GDM1 (cell line): ENCODE data around the gene FMNL2.

ENCODE experiments used
- DNase-seq: peaks from one replicate; lab custom pipeline; 2025; lab: John Stamatoyannopoulos, UW

The FMNL2 gene

DNA sequence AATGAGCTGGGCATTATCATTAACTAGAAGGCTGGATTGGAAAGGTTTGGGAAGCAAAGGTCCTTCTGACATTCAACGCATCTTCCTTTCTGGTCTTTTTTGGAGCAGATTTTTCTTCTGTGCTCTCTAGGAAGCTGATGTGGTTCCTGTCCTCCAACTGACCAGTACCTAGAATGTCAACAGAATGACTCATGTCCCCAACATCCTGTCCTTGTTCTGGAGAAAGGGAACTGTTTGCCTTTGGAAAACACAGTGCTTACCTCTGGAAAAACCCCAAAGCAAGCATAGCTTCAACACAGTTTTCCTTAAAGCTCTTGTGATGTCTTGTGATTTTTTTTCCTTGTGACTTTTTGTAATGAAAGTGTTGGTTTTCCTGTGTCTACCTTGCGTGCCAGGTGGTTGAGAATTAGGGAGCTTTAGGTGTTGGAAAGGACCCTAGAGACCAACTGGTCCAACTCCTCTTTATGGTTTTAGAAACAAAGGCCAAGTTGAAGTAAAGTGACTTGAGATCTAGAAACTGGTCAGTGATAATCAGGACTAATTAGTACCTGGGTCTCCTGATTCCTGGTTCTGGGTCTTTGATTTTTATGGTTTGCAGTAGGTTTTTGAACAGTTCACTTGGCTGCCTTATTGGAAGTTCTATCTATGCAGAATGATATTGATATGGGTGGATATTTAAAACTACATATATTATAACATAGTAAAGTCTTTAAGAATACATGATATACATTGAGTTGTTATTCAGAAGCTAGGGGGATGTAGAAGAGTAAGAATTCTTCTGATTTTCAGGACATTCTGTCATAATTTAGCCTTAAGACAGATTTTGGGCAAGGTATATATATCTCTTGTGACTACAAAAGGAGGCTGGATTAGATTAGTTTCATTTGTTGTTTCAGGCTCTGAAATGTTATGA lies 70.5 kb downstream of the FMNL2 start:
- DNase-seq, result no peak

DNA sequence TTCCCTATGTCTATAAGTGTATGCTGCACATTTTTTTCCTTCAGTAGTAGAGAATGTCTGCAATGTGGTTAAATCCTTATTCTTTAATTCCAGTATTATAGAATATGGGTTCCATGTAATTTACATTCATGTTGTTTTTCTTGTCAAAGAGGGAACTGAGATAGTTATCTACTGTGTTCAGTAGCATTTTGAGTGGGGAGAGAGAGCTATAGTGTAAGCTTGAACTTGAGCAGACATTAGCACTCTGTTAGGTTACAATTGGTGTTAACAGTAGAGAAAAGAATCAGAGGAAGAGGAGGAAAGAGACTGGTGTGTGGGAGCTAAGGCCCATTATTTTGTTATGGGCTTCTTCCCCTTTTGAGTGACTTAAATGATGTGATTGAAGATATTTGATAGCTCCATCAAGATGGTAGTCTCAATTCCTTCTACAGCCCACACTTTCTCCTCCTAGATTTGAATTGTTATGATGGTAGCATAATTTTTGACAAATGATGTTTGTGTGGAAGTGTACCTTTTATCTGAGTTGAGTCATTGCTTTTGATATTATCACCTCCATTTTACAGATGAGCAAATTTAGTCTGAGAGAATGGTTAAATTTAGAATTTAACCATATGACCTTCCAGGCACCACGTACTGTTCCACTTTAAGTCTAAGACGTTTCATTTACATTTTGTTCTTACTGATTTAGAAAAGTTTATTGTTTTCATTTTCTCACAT lies 71.3 kb downstream of the FMNL2 start:
- DNase-seq, result no peak

DNA sequence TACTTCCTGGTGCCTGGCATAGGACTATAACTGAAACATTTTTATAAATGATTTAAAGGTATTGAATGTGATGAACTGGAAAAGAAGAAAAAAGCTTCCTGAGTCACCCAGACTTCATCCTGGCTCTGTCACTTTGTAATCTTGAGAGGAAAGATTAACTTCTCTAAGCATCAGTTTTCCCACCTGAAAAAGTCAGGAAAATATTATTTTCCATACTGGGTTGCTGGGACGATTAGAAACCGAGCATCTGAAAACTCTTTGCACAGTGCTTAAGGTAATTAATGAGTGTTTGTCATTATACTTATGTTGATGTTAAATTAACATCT lies 71.8 kb downstream of the FMNL2 start:
- no peak for DNase-seq

DNA sequence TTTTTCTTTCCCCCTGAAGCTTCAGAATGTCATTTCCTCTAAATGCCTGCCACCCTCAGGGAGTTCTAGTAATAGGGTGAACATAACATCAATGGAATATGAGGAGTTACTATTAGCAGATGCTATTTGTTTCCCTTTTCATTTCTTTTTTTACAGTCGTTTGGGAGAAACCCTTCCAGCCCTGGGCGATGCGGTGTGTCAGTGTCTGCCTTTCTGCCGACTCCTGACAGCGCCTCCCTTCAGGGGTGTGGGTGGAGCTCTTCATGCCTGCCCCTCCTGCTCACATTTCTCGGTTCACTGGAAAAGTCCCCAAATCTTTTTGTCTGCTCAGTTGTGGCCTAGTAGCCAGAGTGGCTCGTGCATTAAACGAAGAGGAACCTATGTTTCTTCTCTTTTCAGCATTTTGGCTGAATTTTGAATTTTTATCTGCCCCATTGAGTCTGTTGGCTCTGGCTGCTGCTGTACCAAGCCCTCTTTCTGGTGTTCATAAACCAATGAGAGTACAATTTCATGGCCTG lies 72.3 kb downstream of the FMNL2 start:
- DNase-seq, result no peak

DNA sequence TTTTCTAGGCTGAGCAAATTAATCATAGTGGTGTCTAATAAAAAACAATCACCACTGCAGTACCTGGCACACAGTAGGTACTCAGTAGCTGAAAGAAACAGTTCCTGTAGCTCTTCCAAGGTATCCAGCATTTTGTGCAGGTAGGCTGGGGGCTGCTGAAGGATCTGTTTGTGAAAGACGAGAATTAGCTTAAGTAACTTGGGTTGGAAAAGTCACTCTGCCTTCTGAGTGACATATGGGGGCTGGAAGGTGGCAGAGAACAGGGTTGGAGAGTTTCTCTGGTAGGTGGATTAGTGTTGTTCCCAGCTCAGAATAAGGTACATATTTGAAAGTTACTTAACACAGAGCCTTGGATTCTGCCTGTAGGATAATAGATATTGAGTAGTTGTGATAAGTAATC lies 72.8 kb downstream of the FMNL2 start:
- DNase-seq, result no peak

DNA sequence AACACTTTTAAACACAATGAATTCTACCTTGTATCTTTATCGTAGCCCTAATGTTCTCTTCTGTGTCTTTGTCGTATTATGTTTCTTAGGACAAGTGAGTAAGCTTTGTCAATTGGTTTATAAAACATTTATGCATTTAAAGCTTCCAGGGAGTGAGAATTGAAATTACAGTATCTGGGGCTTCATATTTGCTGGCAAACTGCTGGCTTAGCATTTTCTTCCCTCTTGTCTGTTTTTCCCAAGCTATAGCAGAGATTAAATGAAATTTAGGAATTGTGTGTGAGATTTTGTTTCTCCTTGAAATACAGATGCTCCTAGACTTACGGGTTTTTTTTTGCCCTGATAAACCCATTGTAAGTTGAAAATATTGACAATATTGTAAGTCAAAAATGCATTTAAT lies 73.3 kb downstream of the FMNL2 start:
- DNase-seq, result no peak

DNA sequence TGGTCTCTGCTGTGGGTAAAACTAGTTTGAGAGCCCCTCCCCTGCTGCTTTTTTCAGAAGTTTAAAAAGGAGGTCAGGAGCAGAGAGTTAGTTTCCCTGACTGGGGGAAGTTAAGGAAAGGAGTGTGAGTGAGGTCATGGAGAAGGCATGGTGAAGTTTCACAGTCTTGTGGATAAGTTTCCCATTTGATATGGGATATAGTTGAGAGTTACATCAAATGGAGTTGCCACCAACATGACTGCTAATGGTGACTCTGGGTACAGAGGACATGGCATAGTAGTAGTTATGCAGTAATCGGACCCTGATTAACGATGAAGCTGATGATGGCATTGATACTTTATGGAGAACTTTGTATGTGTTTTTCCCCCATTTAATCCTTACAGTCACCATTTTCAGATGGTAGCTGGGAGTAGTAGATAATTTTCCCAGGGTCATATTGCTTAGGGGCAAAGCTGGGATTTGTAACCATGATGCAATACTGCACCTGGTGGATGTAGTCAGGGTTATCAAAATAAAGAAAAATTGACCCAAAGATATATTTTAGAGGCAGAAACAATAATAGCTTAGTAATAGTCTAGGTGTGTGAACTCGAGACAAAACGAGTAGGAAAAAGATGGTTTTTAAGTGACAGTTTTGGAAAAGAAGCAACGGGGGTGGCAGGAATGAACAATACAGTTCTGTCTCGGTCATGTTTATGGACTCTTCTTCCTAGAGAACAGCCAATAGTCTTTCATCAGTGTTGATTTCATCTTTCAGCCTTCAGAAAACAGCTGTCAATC lies 74.6 kb downstream of the FMNL2 start:
- no peak for DNase-seq

DNA sequence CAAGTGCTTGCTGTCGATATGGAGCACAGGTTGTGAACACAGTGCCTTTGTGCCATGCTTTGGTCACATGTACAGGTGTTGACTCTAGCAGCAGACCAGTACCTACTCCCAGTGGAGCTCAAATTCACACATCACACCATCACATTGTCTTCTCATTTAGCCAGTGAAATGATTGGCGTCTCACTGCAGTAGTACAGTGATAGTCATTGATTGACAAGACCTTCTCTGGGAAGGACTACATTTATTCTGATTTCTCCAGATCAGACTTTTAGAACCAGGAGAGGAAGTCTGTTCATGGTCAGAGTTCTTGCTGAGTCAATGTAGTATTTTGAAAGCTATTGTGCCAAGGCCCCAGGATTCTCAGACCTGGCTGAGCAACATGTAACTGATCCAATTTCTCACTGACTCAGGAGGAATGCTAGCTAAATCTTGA lies 75.2 kb downstream of the FMNL2 start:
- no peak for DNase-seq

DNA sequence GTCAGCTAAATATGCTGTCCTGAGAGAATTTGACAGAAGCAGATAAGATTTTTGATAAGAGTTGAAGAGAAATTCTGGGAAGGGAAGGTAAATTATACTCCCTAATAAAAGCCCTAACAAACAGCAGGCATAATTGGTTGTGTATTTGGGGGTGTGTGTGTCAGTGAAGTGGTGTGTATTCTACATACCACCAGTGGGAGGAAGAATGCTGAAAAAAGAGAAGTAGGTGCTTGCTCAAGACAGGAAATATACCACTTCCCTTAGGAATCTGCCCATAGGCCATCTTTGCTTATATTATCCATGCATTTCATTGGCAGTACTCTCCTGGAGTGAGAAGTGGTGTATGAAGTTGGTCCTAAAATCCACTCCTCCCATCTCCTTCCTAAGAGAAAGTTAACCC lies 76.2 kb downstream of the FMNL2 start:
- peak; percentile 35 for DNase-seq

DNA sequence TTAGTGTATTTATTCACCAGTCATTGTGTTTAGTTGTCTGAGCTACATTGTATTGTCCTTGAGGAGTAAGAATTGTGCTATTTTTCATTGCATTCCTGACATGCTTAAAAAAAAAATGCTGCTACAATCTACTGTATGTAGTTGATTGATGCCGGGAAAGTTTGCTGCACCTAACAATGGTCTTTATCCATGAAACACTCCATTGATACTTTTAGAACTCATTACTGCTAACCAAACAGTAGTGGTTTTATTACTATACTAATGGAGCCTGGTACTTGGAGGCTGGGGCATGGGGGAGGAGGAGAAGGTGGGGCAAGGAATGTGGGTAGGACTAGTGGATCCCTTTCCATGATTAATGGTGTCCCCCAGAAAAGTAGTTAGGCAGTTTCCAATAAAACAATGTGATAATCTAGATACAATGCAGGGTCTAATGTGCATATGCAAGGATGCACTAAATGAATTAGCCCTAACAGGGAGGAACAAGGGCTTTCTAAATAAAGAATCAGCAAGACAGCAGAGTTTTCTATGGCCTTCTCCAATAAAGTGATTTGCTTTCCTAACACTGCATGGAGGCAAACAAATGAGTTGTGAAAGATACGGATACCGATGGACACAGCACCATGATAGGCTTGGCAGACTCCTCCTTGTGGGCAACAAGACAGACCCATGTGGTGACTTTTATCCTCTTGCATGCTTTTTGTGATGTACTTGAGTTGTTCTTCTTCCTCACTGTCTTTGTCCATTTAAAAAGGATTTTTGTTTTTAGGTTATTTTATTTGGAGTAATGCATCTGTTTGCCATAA lies 78.5 kb downstream of the FMNL2 start:
- DNase-seq, result no peak

DNA sequence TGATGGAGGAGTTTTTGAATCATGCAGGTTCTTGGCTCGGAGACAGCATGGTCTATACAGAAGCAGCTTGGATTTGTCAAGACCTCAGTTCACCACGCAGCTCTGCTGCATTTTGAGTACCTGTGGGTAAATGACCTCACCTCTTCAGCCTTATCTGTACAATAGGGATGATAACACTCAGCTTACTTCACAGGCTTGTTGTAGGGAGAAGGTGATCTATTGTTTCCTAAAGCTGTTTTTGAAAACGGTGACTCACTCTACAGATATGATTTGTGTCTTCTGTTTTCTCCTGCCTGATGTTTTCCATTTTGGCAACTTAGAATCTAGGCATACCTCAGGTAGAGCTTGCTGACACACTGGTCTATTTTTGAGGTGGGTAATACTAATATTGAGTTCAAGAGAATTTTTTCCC lies 80.3 kb downstream of the FMNL2 start:
- no peak for DNase-seq

DNA sequence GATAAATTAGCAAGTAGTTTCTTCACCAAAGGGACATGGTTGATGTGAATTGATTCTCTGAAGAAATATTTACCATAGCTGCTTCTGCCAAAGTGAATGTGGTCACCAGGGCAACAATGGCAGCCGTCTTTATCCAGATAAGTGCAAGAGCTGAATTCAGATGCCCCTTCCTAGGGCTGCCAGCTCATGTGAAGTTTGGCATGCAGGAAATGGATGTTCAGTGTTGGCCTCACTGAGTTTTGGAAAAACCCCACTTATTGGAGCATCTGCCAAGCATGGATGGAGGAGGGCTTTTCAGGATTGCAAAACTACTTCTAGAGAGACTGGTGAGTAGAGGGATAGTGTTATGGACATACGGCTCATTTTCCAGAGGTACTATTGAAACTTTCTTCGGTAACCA lies 80.8 kb downstream of the FMNL2 start:
- DNase-seq, result no peak

DNA sequence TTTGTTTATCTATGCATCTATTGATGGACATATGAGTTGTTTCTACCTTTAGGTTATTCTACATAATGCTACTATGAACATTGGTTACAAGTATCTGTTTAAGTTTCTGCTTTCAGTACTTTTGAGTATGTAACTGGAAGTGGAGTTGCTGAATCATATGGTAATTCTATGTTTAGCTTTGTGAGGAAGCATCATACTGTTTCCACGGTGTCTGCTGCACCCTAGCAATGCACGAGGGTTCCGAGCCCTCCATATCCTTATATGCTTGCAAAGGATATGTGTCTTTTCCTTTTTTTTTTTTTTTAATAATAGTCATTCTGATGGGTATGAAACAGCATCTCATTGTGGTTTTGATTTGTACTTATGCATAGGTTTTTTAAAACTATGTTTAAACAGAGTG lies 83.7 kb downstream of the FMNL2 start:
- peak; percentile 52 for DNase-seq

DNA sequence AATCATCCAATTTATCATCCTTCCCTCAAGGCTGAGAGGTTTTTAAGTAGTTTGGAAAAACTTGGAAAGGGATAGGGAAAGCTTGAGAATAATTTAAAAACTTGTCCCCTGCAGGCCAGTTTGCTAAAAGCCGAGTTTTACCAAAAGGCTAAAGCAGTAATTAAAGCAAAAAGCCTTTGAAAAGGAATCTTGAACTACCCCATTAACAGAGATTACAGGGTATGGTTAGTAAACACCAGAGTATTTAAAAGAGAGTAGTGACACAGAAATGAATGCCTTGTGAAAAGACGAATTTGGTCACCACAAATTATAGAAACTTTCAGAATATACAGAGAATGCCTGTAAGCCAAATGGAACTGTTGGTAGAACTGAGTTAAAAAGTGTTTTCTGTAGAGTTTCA lies 85.0 kb downstream of the FMNL2 start:
- no peak for DNase-seq

DNA sequence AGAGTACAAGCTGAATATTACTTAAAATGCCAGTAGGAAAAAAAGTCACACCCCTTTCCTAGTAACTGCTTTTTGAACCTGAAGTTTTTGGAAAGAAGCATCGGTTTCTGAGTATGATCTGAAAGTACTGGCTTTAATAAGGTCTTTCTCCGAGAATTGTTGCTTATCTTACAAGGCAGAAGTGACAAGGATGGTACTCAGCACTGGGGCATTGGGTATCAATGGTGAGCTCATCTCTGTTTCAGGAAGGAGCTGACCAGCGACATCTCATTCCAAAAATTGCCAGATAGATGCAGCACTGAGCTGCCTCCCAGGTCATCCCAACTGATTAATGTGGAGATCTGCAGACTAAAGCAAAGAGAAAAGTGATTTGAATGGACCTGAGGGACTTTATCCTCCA lies 85.4 kb downstream of the FMNL2 start:
- no peak for DNase-seq

DNA sequence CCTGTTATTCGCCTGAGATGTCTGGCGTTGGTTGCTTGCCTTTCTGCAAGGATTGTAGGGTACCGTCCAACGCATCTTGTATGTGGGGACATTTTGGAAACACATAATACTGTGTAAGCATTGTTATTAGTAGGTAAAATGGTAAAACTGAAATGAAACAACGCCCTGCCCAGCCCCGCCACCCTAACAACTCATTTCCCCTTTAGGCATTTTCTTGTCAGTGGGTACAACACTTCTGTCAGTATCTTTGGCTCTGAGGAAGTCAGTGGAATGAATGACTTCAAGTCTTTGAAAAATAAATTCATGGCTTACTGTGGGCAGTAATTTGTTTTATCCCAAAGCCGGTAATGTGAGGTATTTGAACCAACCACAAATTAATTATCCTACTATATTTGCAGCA lies 86.0 kb downstream of the FMNL2 start:
- no peak for DNase-seq

DNA sequence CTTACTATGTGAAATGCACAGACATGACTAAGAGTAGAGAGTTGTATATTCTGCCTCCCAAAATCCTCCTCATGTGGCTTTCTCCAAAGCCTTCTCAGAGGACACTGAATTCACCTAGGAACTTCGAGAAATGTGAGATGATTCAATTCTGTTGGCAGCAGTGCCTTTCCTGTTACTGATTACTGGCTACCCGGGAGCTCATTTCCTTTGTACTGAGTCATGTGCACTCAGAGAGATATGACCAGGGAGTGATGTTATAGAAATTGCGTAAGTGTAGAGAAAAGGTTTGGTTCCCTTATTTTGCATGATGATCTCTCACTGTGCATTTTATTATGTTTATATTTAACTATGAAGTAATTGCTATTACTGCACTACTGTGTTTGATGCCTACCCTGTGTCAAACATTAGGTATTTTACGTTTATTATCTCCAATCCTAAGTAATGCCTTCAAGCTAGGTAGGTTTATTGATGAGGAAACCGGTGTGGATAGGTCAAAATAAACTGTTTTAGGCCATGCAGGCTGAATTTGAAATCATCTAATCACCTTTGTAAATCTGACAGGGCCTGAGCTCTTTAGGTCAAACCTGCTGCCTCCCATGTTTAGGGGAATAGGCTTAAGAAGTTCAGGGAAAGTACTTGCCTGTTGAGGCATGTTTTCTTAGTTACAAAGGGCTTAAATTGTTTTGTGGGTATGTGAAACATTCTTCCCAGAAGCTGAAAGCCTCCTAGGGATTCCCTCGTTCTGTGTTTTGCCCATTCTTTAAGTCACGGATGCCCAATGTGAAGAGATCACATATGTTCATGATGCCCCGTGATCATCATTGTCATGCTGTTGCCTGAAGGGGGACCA lies 86.8 kb downstream of the FMNL2 start:
- peak; percentile 54 for DNase-seq

DNA sequence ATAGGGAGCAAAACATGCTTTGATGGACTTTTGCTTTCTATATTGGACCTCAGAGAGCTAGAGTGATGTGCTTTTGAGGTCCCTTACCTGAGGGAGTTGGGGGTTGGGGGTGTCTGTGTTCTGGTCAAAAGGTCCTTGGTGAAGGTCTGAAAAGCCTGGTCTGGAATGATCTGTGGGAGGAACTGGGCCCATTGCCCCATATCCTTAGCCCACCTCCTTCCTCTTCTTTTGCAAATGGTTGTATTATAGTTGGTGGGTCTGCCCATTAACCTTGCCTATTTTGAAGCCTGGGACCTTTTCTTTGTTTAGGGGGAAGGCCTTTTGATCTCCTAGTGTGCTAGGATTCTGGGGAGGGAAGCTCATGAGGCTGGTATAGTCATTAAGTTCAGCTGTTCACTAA lies 88.7 kb downstream of the FMNL2 start:
- DNase-seq, result no peak

DNA sequence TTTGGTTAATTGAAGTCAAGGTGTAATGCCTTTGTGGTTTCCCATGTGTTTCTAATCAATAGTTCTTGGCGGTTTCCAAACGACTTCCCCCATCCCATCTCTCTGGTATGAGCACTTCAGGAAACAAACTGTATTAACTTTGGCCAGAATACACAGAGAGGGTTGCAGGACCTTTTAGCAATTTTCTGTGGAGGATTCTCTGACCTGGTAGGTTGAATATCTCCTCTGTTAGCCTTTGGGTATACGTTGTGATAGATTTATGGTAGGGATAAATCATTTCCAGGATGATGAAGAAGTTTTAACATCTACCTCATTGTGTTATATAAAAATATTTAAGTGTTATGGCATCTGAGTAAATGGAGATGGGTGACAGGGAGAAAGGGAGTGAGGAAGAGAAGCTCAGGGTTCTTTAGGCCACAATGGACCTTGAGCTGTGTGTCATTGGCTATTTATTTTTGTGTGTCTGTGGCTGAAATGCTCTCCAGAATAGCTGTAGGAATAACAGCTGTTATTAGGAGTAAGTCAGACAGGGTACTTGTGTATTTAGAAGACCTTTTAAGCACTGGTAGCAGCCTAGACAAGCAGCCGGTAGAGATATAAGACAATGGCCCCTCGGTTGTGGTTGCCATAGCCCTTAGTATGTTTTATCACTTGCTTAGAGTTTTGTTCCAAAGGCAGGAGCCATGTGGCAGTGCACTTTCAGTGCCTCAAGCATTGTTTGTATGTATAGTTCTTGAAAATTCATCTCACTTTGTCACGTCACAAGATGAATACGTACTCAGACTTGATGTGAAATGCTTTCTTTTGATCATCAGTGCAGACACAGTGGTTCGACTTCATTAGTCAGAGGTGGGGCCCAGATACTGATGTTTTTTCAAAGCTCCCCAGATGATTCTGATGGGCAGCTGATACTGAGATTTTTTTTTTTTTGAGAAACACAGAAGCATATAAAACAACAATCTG lies 91.1 kb downstream of the FMNL2 start:
- no peak for DNase-seq

DNA sequence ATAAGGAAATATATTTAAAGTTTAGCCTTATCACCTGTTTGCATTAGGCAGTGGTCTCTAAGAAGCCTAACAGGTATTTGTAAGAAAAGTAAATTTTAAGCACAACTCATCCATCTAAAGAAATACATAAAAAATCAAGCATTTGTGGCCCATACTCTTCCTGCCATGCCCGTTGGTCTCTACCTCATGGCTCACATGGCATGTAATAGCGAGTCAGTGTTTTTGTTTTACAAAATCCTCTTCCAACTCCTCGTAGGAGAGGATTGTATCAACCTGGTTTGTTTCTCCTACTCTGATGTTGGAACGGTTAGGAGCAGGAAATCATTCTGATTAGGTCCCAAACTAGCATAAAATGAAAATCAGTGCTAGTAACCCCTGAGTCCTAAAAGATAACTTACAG lies 91.8 kb downstream of the FMNL2 start:
- DNase-seq, result no peak
